Spleen (tissue), 7 donors: ENCODE data around the gene PDE2A.

Source experiments
- CTCF ChIP-seq, 11 experiments: fragments of 200-600 bp in 7 of 11; fragments of 450-650 bp in 4 of 11; sonication (generic) in 4 of 11; IDR thresholded peaks in 8 of 11; conservative IDR thresholded peaks in 3 of 11; 1 replicate in 7 of 11; 2 replicates in 4 of 11; pipeline versions ENCODE4 v1.4.0 to v1.8.0; 2016 to 2021; ENCODE audit warnings: antibody characterized with exemption in 11 of 11, inconsistent platforms in 4 of 11, mild to moderate bottlenecking in 1 of 11
- POLR2AphosphoS5 ChIP-seq, 3 donors: sonication (generic); formaldehyde crosslinking; IDR thresholded peaks; one replicate each; pipeline ENCODE4 v1.5.1; 2017; ENCODE audit warnings: antibody characterized with exemption in 3 of 3
- donor health status: DM: no; HTN: no; CAD: no; lungs with moderate emphysema.
- donor health status: DM: no; HTN: no; CAD: no.
- donor health status: DM: no; HTN: no; CAD: no.

GRCh38 chr11:72604256-72604655, 70.0 kb downstream of the PDE2A start:
- TF ChIP-seq POLR2AphosphoS5 (IDR thresholded peaks at IDR 0.05) (no peak), CTCF (IDR thresholded peaks at IDR 0.05 in 8 of 11, conservative IDR thresholded peaks at IDR 0.05 in 3 of 11) (no peak)
